ENCODE measurements around the gene CEP152.

DNA sequence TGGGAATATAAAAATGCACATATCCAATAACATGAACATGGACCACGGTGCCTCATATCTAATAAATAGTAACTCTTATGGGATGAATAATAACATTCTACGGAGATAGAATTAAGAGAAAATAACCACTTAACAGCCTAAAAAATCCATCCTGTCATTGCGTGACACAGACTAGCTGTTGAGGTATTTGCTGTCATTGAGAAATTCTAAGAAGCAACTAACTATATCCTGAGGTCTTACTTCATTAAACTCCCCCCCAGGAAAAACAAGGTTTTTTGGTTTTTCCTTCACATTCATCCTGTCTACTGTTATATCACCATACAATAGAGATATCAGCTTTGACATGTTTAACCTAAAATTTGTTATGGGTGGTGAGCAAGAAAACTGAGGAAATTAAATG is 14.3 kb downstream of the CEP152 start:
- TF ChIP-seq, protein P1, sequence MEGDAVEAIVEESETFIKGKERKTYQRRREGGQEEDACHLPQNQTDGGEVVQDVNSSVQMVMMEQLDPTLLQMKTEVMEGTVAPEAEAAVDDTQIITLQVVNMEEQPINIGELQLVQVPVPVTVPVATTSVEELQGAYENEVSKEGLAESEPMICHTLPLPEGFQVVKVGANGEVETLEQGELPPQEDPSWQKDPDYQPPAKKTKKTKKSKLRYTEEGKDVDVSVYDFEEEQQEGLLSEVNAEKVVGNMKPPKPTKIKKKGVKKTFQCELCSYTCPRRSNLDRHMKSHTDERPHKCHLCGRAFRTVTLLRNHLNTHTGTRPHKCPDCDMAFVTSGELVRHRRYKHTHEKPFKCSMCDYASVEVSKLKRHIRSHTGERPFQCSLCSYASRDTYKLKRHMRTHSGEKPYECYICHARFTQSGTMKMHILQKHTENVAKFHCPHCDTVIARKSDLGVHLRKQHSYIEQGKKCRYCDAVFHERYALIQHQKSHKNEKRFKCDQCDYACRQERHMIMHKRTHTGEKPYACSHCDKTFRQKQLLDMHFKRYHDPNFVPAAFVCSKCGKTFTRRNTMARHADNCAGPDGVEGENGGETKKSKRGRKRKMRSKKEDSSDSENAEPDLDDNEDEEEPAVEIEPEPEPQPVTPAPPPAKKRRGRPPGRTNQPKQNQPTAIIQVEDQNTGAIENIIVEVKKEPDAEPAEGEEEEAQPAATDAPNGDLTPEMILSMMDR (conservative IDR thresholded peaks at IDR 0.05; ENCODE audit: low read depth, low read length) = no peak
- TF ChIP-seq EZH2 (IDR thresholded peaks at IDR 0.05; ENCODE audit: borderline replicate concordance, low read depth, low read length, poor library complexity, severe bottlenecking) = no peak
